IMR-90 (cell line): Measurements from ENCODE around the gene MCCD1. TPM values are rescaled to one million over a fixed set of nuclear protein-coding genes. Genes with fewer than 3 reads are reported as not detected.

Source experiments
- ATAC-seq: fragments of 200-7000 bp; cut with Tn5 transposase; 2 replicates; pipeline ENCODE4 v1.9.1; 2020; ENCODE audit warnings: low read depth, mild to moderate bottlenecking, moderate library complexity
- BruUV-seq: library from RNA; stranded (reverse); fragments of 400-500 nt; replicated peaks from 2 replicates; lab custom pipeline; 2021; lab: Mats Ljungman, UMichigan
- CTCF ChIA-PET: fragments of 300-600 bp; formaldehyde crosslinking; extraction: SDS; loops from one replicate; lab custom pipeline; 2021; ENCODE audit warnings: antibody characterized with exemption; lab: Yijun Ruan, JAX
- POLR2A ChIA-PET: fragments of 300-600 bp; sonication (Branson Sonifier 250); formaldehyde crosslinking; loops from one replicate; lab custom pipeline; 2022; ENCODE audit warnings: antibody characterized with exemption; ENCODE audit not compliant: unreplicated experiment; lab: Charles Lee
- DNase-seq: peaks from one replicate; pipeline ENCODE4 v3.0.0; 2013
- H2AFZ ChIP-seq: replicated peaks from 2 replicates; pipeline ENCODE3; 2013; ENCODE audit warnings: low read length, mild to moderate bottlenecking; ENCODE audit not compliant: poor library complexity
- H2AK5ac ChIP-seq: 2 replicates; pipeline ENCODE4 v1.6.1; 2013; ENCODE audit warnings: low read depth, low read length, inconsistent platforms
- H2AK9ac ChIP-seq: replicated peaks from 2 replicates; pipeline ENCODE3; 2013; ENCODE audit warnings: mild to moderate bottlenecking, low read depth, low read length, moderate library complexity; ENCODE audit not compliant: poor library complexity
- H2BK120ac ChIP-seq: 2 replicates; pipeline ENCODE4 v1.6.1; 2013; ENCODE audit warnings: low read depth, low read length, inconsistent platforms
- H2BK15ac ChIP-seq: 3 replicates; pipeline ENCODE4 v1.6.1; 2013; ENCODE audit warnings: low read depth, low read length, inconsistent platforms
- H2BK20ac ChIP-seq: 2 replicates; pipeline ENCODE4 v1.6.1; 2013; ENCODE audit warnings: low read depth, mild to moderate bottlenecking, inconsistent platforms, low read length, moderate library complexity
- H2BK5ac ChIP-seq: 2 replicates; pipeline ENCODE4 v1.6.1; 2013; ENCODE audit warnings: mild to moderate bottlenecking, low read depth, low read length, inconsistent platforms; ENCODE audit not compliant: poor library complexity, severe bottlenecking
- H3K14ac ChIP-seq: replicated peaks from 2 replicates; pipeline ENCODE4 v1.6.1; 2013; ENCODE audit warnings: low read depth, low read length, inconsistent platforms
- H3K18ac ChIP-seq: 2 replicates; pipeline ENCODE4 v1.6.1; 2013; ENCODE audit warnings: low read depth, low read length, control low read depth
- H3K23ac ChIP-seq: 2 replicates; pipeline ENCODE4 v1.6.1; 2013; ENCODE audit warnings: low read depth, low read length, inconsistent platforms
- H3K27ac ChIP-seq: 2 replicates; pipeline ENCODE4 v1.5.1; 2013; ENCODE audit warnings: mild to moderate bottlenecking, control low read depth, low read length; ENCODE audit not compliant: insufficient read depth
- H3K27me3 ChIP-seq: 2 replicates; pipeline ENCODE4 v1.6.1; 2013; ENCODE audit warnings: low read length; ENCODE audit not compliant: control insufficient read depth, insufficient read depth
- H3K36me3 ChIP-seq: 2 replicates; pipeline ENCODE4 v1.6.1; 2013; ENCODE audit warnings: low read length, mixed read lengths; ENCODE audit not compliant: control insufficient read depth, insufficient read depth
- H3K4ac ChIP-seq: 2 replicates; pipeline ENCODE4 v1.6.1; 2013; ENCODE audit warnings: low read depth, low read length, inconsistent platforms
- H3K4me1 ChIP-seq: 2 replicates; pipeline ENCODE4 v1.6.1; 2013; ENCODE audit warnings: low read length, mixed read lengths; ENCODE audit not compliant: control insufficient read depth, insufficient read depth
- H3K4me2 ChIP-seq: 2 replicates; pipeline ENCODE4 v1.6.1; 2013; ENCODE audit warnings: low read depth, mild to moderate bottlenecking, control low read depth, low read length, moderate library complexity
- H3K4me3 ChIP-seq: 2 replicates; pipeline ENCODE4 v1.5.1; 2013; ENCODE audit warnings: low read depth, mild to moderate bottlenecking, control low read depth, low read length, moderate library complexity; ENCODE audit not compliant: insufficient read depth
- H3K56ac ChIP-seq: 2 replicates; pipeline ENCODE4 v1.6.1; 2013; ENCODE audit warnings: low read length, inconsistent platforms; ENCODE audit not compliant: insufficient read depth; ENCODE audit errors: extremely low read depth
- H3K79me1 ChIP-seq, 2 experiments: 2 replicates each; pipeline ENCODE4 v1.6.1; 2013; ENCODE audit warnings: low read length in 2 of 2, inconsistent platforms in 1 of 2, low read depth in 1 of 2
- H3K9ac ChIP-seq: 2 replicates; pipeline ENCODE4 v1.6.1; 2013; ENCODE audit warnings: low read depth, low read length, control low read depth
- H3K9me1 ChIP-seq: 2 replicates; pipeline ENCODE4 v1.6.1; 2013; ENCODE audit warnings: low read length, inconsistent platforms; ENCODE audit not compliant: insufficient read depth
- H3K9me3 ChIP-seq: 2 replicates; pipeline ENCODE4 v1.6.1; 2013; ENCODE audit warnings: low read length; ENCODE audit not compliant: control insufficient read depth, insufficient read depth
- H4K20me1 ChIP-seq: 2 replicates; pipeline ENCODE4 v1.6.1; 2013; ENCODE audit warnings: low read length, inconsistent platforms; ENCODE audit not compliant: insufficient read depth
- H4K5ac ChIP-seq: 2 replicates; pipeline ENCODE4 v1.6.1; 2013; ENCODE audit warnings: mild to moderate bottlenecking, low read depth, low read length, control low read depth
- H4K8ac ChIP-seq, 2 experiments: 2 replicates each; pipeline ENCODE4 v1.6.1; 2013; ENCODE audit warnings: low read depth in 2 of 2, low read length in 2 of 2, control low read depth in 1 of 2, inconsistent platforms in 1 of 2
- H4K91ac ChIP-seq: 2 replicates; pipeline ENCODE4 v1.6.1; 2013; ENCODE audit warnings: low read depth, low read length, inconsistent platforms; ENCODE audit not compliant: insufficient read depth
- BHLHE40 ChIP-seq: fragments of 150-350 bp; IDR thresholded peaks from 2 replicates; pipeline ENCODE4 v1.6.1; 2016; ENCODE audit warnings: mild to moderate bottlenecking, low read depth, low read length
- CEBPB ChIP-seq: IDR thresholded peaks from 2 replicates; pipeline ENCODE4 v1.6.1; 2012; ENCODE audit warnings: low read depth, low read length, improper control_type of control experiment
- CHD1 ChIP-seq: IDR thresholded peaks from 2 replicates; pipeline ENCODE4 v1.6.1; 2012; ENCODE audit warnings: low read depth, low read length, improper control_type of control experiment
- FOS ChIP-seq: fragments of 150-350 bp; IDR thresholded peaks from 2 replicates; pipeline ENCODE4 v1.6.1; 2016; ENCODE audit warnings: low read depth, low read length
- MAFK ChIP-seq: IDR thresholded peaks from 2 replicates; pipeline ENCODE4 v1.6.1; 2012; ENCODE audit warnings: low read depth, low read length, improper control_type of control experiment
- MAZ ChIP-seq: IDR thresholded peaks from 2 replicates; pipeline ENCODE4 v1.6.1; 2012; ENCODE audit warnings: low read depth, mild to moderate bottlenecking, low read length, improper control_type of control experiment, moderate library complexity, borderline replicate concordance
- MXI1 ChIP-seq: IDR thresholded peaks from 2 replicates; pipeline ENCODE4 v1.6.1; 2012; ENCODE audit warnings: low read depth, mild to moderate bottlenecking, low read length, moderate library complexity, borderline replicate concordance
- NFE2L2 ChIP-seq: fragments of 150-350 bp; IDR thresholded peaks from 2 replicates; pipeline ENCODE4 v1.6.1; 2016; ENCODE audit warnings: low read depth, mild to moderate bottlenecking, low read length
- POLR2A ChIP-seq: IDR thresholded peaks from 2 replicates; pipeline ENCODE4 v1.6.1; 2012; ENCODE audit warnings: mild to moderate bottlenecking, low read depth, low read length
- RAD21 ChIP-seq: IDR thresholded peaks from 2 replicates; pipeline ENCODE4 v1.6.1; 2012; ENCODE audit warnings: low read length, improper control_type of control experiment
- RCOR1 ChIP-seq: IDR thresholded peaks from 2 replicates; pipeline ENCODE4 v1.6.1; 2012; ENCODE audit warnings: mild to moderate bottlenecking, low read length, improper control_type of control experiment; ENCODE audit not compliant: insufficient replicate concordance
- RFX5 ChIP-seq: IDR thresholded peaks from 2 replicates; pipeline ENCODE4 v1.8.0; 2012; ENCODE audit warnings: low read depth, mild to moderate bottlenecking, low read length, moderate library complexity
- USF2 ChIP-seq: fragments of 150-350 bp; IDR thresholded peaks from 2 replicates; pipeline ENCODE4 v1.6.1; 2017; ENCODE audit warnings: mild to moderate bottlenecking, antibody characterized with exemption, low read length, low read depth
- WGBS, 2 experiments: methylation state at CpG; one replicate each; pipeline versions ENCODE4 v1.1.5 to v1.1.7; 2013; ENCODE audit warnings: missing lambda C conversion rate in 2 of 2; ENCODE audit not compliant: insufficient read length in 1 of 2; ENCODE audit errors: extremely low coverage in 2 of 2; 5-methylcytosine and 5-hydroxymethylcytosine counted together
- dilution Hi-C: fragments of 300-500 bp; cut with HindIII; formaldehyde crosslinking; loops from one replicate; pipeline ENCODE4 v1.14.3; 2018; ENCODE audit warnings: low sequenced_read_pairs; ENCODE audit not compliant: unreplicated experiment
- in situ Hi-C: fragments of 300-500 bp; cut with MboI; formaldehyde crosslinking; loops from 3 replicates; pipeline ENCODE4 v1.14.3; 2019; ENCODE audit warnings: low sequenced_read_pairs, inconsistent platforms, mixed read lengths
- intact Hi-C: fragments of 100-400 bp; cut with micrococcal nuclease; formaldehyde crosslinking; loops from 2 replicates; pipeline ENCODE4 v1.10.0; 2022
- polyA plus RNA-seq, 3 experiments: library from polyadenylated mRNA; depleted of rRNA; stranded (reverse); fragments of >200 nt; gene quantifications; 2 replicates each; pipeline ENCODE4 v1.2.3, GENCODE V29; 2012; ENCODE audit warnings: low replicate concordance in 1 of 3
- total RNA-seq: library from RNA; depleted of rRNA; stranded (reverse); fragments of >200 nt; gene quantifications from 2 replicates; pipeline ENCODE4 v1.2.3, GENCODE V29; 2012
- TF ChIP-seq, protein P1 (sequence below): fragments of 150-350 bp; IDR thresholded peaks from 2 replicates; pipeline ENCODE4 v1.6.1; 2016; ENCODE audit warnings: low read depth, mild to moderate bottlenecking, low read length, moderate library complexity, borderline replicate concordance

The MCCD1 gene
- total and polyA plus RNA-seq, 2 of the 4 experiments (the other 2 are of a cell fraction) = not detected

- DNase-seq (no peak), ATAC-seq (no peak)
- POLR2A ChIA-PET = no interaction called here
- H2AK9ac ChIP-seq = no peak overlapping the region
- intact Hi-C loops = no loop called here
- no peak overlapping the region for H3K23ac ChIP-seq
- CTCF ChIA-PET = no interaction called here
- H3K9ac ChIP-seq = no peak overlapping the region
- H4K8ac ChIP-seq = no peak overlapping the region
- H3K14ac ChIP-seq = no peak overlapping the region
- no peak overlapping the region for H2BK20ac ChIP-seq
- dilution Hi-C loops = no loop called here
- peaks cover 2% of the 10 kb centered on the region; the same call in 1 of the 2 replicates for H3K4me1 ChIP-seq
- no peak overlapping the region for H3K4me2 ChIP-seq
- WGBS, 2 experiments = 79% methylated on average over 2 of the region's 11 CpGs; no CpG with 5 or more reads in 1 of the 2 experiments
- no peaks in the 10 kb centered on the region for H3K36me3 ChIP-seq
- H3K27me3 ChIP-seq = peaks cover 25% of the 10 kb centered on the region
- H2BK5ac ChIP-seq = no peak overlapping the region
- no peak overlapping the region for H4K91ac ChIP-seq
- no peak overlapping the region for H3K18ac ChIP-seq
- H3K4me3 ChIP-seq = no peak overlapping the region
- in situ Hi-C loops = no loop called here
- no peak for TF ChIP-seq USF2
- TF ChIP-seq BHLHE40 = no peak
- TF ChIP-seq POLR2A = no peak
- TF ChIP-seq RFX5 = no peak
- no peak for TF ChIP-seq RAD21
- TF ChIP-seq MAFK = no peak
- no peak for TF ChIP-seq MAZ
- TF ChIP-seq NFE2L2 = no peak
- no peak for TF ChIP-seq FOS
- no peak for TF ChIP-seq MXI1
- no peak for TF ChIP-seq RCOR1
- TF ChIP-seq CHD1 = no peak
- TF ChIP-seq, protein P1, sequence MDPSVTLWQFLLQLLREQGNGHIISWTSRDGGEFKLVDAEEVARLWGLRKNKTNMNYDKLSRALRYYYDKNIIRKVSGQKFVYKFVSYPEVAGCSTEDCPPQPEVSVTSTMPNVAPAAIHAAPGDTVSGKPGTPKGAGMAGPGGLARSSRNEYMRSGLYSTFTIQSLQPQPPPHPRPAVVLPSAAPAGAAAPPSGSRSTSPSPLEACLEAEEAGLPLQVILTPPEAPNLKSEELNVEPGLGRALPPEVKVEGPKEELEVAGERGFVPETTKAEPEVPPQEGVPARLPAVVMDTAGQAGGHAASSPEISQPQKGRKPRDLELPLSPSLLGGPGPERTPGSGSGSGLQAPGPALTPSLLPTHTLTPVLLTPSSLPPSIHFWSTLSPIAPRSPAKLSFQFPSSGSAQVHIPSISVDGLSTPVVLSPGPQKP = no peak
- TF ChIP-seq CEBPB = no peak
- H2BK15ac ChIP-seq = no peak overlapping the region
- H4K20me1 ChIP-seq = no peaks in the 10 kb centered on the region; the same call in 1 of the 2 replicates
- BruUV-seq = no TSS peak
- H2AK5ac ChIP-seq = no peak overlapping the region
- H3K56ac ChIP-seq = no peak overlapping the region
- H4K5ac ChIP-seq = no peak overlapping the region
- H2BK120ac ChIP-seq = no peak overlapping the region
- H3K9me1 ChIP-seq = no peaks in the 10 kb centered on the region
- H3K9me3 ChIP-seq = no peaks in the 10 kb centered on the region
- H2AFZ ChIP-seq = no peak overlapping the region
- H3K4ac ChIP-seq = no peak overlapping the region
- 0 out of 4 replicates have a peak, but pooled peaks cover 0 to 4% of the 10 kb centered on the region in 2 experiments for H3K79me1 ChIP-seq
- H3K27ac ChIP-seq = no peak overlapping the region
Measured at GRCh38 chr6:31480574-31480973, 48.2 kb upstream of the MCCD1 start.
